GM12875 (cell line): ENCODE results near the gene CC2D1A.

Source experiments
- H3K4me3 ChIP-seq: one replicate; pipeline ENCODE4 v1.5.1; 2011; ENCODE audit warnings: low read depth, low read length, control low read depth
- CTCF ChIP-seq: IDR thresholded peaks from 2 replicates; pipeline ENCODE4 v1.5.1; 2011; ENCODE audit warnings: low read depth, mild to moderate bottlenecking, control low read depth, inconsistent platforms, low read length, moderate library complexity, borderline replicate concordance; ENCODE audit not compliant: insufficient read depth

Gene CC2D1A

GRCh38 chr19:13937479-13938300 lies 31.7 kb downstream of the CC2D1A start:
- no peak for TF ChIP-seq CTCF
- no peak overlapping the region for H3K4me3 ChIP-seq

- TF ChIP-seq CTCF, result no peak
- H3K4me3 ChIP-seq, result no peak within 1 kb of the TSS
These were observed 32.5 kb downstream of the CC2D1A start, which contains the start of gene PODNL1 for GRCh38 chr19:13938301-13939064. TSS of gene PODNL1 (minus strand) at chr19:13938417. CDS start at chr19:13938181, 236 bp downstream.

GRCh38 chr19:13942023-13942684 lies 36.2 kb downstream of the CC2D1A start:
- H3K4me3 ChIP-seq, result no peak overlapping the region
- no peak for TF ChIP-seq CTCF

- no peak for TF ChIP-seq CTCF
- H3K4me3 ChIP-seq, result no peak overlapping the region
These were observed 40.4 kb downstream of the CC2D1A start for GRCh38 chr19:13946414-13946813.

- no peak overlapping the region for H3K4me3 ChIP-seq
- no peak for TF ChIP-seq CTCF
These were observed 45.0 kb downstream of the CC2D1A start for GRCh38 chr19:13951043-13951442.

- no peak for TF ChIP-seq CTCF
- H3K4me3 ChIP-seq, result peak overlapping the region; percentile 45
These were observed 45.8 kb downstream of the CC2D1A start for GRCh38 chr19:13951799-13952153.
